Fibroblast of pulmonary artery (primary cell): ENCODE results near the gene RELN.
A peak's percentile ranks its signal among the peaks of the same experiment; 100 is the strongest.

Experiments used
- DNase-seq: peaks from one replicate; pipeline ENCODE4 v3.0.0-alpha.2; 2010; ENCODE audit warnings: low read depth
- H3K4me3 ChIP-seq: replicated peaks from 2 replicates; pipeline ENCODE4 v1.5.1; 2011; ENCODE audit warnings: low read depth, mild to moderate bottlenecking, control low read depth, low read length, moderate library complexity
- TF ChIP-seq, protein P1 (sequence below): IDR thresholded peaks from 2 replicates; pipeline ENCODE4 v1.5.1; 2011; ENCODE audit warnings: mild to moderate bottlenecking, control low read depth, low read length, inconsistent platforms; ENCODE audit errors: missing control alignments

The RELN gene

DNA sequence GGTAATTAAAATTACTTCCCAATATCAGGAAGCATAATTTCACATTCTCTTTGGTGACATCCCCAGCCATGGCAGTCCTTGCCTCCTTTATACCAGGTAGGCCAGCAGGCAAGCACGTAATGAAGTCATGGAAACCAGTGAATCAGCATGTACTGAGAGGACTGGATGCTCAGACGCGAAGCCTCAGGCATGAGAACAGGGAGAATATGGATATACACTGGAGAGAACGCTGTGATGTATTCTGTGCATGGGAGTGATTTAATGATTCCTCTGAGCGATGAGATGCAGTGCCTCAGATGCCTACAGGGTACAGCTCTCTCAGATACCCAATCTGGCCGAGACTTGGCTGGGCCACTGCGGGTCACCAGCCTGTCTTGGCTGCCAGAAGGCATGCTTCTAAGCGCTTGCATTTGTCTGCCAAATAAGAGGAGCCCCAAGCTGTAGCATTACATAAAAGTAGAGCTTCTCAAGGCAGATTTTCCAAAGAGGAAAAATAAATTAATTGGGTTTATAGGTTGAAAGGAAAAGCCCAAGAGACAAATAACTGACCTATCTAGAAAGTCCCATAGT is 238.1 kb downstream of the RELN start:
- TF ChIP-seq, protein P1, sequence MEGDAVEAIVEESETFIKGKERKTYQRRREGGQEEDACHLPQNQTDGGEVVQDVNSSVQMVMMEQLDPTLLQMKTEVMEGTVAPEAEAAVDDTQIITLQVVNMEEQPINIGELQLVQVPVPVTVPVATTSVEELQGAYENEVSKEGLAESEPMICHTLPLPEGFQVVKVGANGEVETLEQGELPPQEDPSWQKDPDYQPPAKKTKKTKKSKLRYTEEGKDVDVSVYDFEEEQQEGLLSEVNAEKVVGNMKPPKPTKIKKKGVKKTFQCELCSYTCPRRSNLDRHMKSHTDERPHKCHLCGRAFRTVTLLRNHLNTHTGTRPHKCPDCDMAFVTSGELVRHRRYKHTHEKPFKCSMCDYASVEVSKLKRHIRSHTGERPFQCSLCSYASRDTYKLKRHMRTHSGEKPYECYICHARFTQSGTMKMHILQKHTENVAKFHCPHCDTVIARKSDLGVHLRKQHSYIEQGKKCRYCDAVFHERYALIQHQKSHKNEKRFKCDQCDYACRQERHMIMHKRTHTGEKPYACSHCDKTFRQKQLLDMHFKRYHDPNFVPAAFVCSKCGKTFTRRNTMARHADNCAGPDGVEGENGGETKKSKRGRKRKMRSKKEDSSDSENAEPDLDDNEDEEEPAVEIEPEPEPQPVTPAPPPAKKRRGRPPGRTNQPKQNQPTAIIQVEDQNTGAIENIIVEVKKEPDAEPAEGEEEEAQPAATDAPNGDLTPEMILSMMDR: no peak

DNA sequence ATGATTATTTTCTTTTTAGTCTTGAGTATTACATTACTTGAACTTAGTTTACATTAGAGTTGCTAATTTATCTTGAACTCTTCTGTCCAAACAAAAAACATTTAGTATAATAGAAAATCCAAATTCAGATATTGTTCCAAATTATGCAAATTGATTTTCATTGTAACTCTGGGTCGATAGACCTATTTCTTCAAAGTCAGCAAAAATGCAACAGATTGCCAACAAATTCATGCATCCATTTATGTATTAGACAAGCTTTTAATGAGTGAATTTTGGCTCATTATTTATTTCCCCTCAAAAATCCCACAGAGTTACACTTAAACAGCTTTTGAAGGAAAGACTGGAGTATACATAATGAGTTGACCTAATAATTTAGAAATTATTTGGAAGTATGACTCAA is 240.8 kb downstream of the RELN start:
- no peak for DNase-seq
- TF ChIP-seq, protein P1: no peak
- no peak overlapping the region for H3K4me3 ChIP-seq

More for the DNA sequence above, 238.1 kb downstream of the RELN start:
- DNase-seq: no peak
- H3K4me3 ChIP-seq: no peak overlapping the region

DNA sequence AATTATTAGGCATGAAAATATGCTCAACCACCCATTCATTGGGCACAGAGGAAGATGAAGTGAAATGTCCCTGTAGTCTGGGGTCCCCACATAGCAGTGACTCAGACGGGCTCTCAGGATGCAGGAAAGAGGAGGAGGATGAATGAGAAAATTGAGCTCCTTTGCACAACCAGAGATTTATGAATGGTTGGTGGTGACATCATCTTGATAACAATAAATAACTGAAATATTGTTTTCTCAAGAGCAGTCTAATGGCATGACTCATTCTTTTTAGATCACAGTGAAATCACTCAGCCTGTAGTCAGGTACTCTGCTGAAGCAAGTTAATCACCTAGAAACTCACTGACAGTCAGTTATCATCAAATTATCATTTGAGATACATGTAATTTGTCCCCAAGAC is 254.1 kb downstream of the RELN start:
- TF ChIP-seq, protein P1: no peak

DNA sequence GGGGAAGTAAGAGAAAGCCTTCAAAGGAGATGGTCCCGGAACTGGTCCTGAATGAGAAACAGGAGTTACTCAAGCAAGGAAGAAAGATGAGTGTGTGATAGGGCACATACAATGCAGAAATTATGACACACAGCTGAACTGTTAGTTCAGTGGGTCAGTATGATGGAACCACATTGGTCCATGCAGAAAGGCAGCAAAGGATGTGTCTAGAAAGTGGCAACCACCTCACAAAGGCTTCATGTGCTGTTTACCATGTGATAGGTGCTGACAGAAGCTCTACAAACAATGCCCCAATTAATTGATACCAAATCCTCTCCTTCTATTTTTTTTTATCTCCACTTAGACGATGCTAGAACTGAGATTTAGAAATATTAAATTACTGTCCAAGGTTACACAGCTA is 258.3 kb downstream of the RELN start:
- no peak overlapping the region for H3K4me3 ChIP-seq
- TF ChIP-seq, protein P1: no peak
- DNase-seq: no peak

More for the DNA sequence above, 254.1 kb downstream of the RELN start:
- peak; percentile 68 for DNase-seq
- no peak overlapping the region for H3K4me3 ChIP-seq

DNA sequence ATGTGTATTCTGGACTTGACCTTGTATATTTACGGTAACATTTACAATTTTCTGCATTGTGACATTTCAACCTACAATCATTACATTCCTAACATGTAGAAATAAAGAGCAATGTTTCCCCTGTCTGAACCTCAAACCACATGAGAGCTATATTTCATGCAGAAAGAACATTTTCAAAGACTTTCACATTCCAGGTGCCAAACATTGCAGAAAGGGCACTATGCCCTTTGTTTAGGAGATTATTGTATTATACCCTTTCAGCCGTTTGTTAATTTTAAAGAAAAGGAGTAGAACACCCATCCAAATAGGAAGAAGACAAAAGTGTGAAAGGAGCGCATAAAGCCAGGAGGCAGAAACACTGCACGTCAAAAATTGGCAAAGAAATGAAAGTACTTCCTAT is 260.4 kb downstream of the RELN start:
- TF ChIP-seq, protein P1: no peak
- no peak for DNase-seq

DNA sequence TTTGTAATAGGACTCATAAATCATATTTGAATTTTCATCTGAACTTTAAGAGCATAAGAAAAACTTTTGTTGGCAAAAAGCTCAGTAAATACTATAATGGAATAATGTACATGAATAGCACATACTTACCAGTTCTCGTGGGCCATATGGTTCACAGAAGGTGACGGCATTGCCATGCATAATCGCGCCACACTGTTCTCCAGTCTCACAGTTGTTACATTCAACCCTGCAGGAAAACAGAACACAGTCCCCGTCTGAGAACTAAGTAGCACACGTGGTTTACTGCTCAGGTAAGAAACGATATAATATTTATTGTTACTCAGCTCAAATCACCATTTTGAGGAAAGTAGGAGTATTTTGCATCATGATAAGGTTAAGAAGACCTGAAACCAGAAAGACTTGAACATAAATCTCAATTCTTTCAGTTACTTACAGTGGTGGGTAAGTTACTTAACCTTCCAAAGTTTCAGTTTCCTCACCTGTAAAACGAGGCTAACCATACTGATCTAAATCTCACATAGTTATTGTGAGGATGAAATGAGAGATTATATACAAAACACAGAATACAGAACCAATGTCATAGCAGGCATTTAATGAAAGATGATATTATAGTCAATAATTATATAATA is 261.4 kb downstream of the RELN start:
- TF ChIP-seq, protein P1: no peak
- no peak overlapping the region for H3K4me3 ChIP-seq
- DNase-seq: no peak

More for the DNA sequence above, 260.4 kb downstream of the RELN start:
- H3K4me3 ChIP-seq: no peak overlapping the region

DNA sequence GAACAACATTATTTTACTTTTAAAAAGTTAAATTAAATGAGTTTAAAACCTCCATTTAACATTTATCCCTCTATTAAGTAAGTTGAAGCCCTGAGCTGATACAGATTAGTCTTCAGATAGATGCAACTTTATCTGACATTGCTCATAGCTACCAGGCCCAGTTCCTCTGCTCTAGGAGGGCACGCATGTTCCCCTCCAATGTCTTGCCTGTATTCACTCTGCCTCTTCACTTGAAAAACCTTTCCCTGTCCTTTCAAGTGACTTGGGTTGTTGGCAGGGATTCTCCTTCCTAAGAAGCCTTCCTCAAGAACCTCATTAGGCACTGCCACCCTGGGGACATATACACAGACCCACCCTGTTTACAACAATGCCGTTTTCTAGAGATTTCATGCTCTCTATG is 270.4 kb downstream of the RELN start:
- TF ChIP-seq, protein P1: no peak
- H3K4me3 ChIP-seq: no peak overlapping the region
- DNase-seq: no peak
